NOMO-1 (cell line): ENCODE data around the gene FXYD4.

Experiments
- DNase-seq, 2 experiments: peaks; one replicate each; lab custom pipeline; 2025; ENCODE audit not compliant: unreplicated experiment in 2 of 2; lab: John Stamatoyannopoulos, UW

FXYD4 gene

DNA sequence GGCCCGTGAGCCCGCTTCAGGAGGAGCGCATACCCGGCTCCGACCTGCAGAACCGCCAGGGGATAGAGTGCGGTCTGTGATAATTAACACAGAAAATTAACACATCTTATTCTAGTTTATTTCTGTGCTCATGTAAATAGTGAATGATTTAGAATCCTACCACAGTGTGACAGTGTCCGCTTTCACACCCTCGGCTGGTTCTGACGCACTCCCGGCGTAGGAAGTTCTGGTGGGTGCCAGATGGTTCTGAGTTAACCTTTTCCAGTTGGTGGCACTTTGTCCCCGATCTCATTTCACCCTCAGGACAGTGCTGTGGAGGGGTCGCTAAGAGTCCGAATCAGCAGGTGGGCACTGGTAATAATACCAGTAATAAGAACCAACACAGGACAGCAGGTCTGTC, 28.3 kb upstream of the FXYD4 start:
- no peak for DNase-seq

DNA sequence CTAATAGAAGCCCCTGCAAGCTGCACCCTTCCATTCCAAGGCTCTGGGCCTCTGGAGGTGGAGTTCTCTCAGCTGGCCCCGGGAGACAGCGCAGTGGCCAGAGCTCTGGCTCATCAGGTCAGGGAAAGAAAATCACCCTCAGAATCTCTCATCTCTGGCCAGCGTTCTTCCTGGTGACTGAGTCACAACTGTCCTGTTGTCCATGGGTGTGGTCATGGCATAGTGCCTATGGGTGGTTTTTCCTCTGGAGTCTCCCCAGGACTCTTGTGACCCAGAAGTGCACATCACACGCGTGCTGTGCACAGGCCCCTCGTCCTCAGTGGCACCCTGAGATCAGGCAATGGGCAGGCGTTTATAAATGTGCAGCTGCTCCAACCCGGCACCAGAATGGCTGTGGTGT, 27.4 kb upstream of the FXYD4 start:
- no peak for DNase-seq

DNA sequence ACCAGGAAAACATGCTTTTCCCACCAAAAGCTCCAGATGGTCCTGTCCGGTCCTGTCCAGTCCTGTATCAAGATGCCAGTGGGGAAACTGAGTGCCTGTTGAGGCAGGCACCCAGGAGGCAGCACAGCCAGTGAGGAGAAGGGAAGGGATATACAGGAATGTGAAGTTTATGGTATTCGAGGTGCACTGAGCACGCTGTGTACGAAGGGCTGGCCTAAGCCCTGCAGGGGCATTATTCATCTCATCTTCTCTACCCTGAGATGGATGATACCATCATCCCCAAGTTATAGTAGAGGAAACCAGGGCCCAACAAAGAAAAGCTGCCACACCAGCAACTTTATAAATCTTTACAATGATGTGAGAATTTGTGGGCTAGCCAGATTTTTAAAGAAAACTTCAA, 23.4 kb upstream of the FXYD4 start:
- DNase-seq = no peak

DNA sequence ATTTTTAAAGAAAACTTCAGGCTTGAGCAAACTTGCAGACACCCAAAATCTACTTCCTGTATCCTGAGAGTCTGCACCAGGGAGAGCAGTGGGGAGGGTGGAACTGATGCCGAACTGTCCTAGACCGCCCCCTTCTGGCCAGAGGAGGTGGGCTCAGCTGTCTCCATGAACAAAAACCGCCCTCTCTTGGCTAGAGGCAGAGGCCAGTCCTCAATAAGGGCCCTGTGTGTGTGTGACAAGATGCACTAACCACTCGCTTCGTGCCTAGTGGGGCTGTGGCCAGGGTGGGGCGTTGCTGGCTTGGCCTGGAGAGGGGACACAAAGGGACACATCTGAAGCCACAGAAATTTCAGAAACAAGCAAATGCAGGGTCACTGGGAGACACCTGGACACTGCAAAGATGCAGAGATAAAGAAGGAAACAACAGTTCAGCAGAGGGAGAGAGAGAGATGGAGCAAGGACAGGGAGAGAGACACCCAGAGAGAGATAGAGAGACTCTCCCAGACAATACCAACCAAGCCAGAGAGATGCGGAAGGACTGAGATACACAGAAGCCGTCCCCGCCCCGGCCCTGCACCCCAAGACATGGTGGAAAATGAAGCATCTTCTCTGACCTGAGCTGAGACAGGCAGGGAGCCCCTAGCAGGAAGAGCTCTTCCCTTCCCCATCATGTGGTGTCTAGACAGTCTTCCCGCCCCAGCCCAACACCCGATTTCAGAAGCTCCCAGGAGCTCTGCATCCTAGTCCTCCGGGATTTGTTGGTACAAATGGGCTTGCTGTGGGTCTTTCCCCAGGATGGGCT, 22.7 kb upstream of the FXYD4 start:
- DNase-seq = peak; percentile 91

DNA sequence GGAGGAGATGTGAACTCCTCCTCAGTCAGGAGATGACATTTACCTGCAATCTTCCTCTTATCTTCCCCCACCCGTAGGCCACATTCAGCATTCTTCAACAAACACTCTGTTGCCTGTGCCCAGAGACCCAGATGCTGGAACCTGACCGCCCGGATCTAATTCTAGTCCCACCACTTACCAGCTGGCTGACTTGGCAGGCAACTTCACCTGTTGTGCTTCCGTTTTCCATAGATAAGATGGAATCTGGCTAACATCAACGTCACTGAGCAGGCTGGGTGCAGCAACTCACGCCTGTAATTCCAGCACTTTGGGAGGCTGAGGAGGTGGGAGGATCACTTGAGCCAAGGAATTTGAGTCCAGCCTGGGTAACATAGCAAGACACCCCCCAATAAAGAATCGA, 21.3 kb upstream of the FXYD4 start:
- no peak for DNase-seq

DNA sequence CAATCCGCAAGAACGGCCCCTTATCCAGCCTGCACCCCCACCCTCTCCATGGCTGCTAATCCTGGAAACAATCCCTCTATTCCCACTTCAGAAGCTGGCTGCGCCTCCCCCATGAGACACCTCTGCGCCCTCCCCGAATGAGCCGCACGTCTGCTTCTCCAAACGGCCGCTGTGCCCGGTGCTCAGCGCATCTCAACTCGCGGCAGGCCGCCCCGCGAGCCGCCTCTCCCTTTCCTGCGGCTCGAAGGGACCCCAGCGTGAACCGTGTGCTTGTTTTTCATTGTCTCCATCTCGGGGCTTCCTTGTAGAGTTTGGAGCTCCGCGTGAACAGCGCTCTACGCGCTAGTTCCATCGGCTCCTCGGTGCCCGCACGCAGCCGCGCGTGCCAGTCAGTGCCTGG, 20.8 kb upstream of the FXYD4 start:
- no peak for DNase-seq

DNA sequence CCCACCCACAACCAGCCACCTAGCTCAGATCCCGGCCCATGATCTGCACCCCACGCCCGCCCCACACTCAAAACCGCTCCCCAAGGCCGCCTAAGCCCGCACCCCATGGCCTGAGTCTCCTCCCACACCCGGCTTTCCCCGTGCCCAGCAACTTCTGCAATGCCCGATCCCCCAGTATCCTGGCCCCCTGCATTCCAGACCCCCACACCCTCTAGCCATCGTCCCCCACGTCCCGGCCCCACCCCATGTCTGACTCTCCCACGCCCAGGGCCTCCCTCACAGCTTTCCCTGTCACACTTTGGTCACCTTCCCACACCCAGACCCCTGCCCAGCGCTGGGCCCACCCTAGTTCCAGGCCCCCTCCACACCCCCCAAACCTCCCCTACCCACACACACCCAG, 20.1 kb upstream of the FXYD4 start:
- no peak for DNase-seq

DNA sequence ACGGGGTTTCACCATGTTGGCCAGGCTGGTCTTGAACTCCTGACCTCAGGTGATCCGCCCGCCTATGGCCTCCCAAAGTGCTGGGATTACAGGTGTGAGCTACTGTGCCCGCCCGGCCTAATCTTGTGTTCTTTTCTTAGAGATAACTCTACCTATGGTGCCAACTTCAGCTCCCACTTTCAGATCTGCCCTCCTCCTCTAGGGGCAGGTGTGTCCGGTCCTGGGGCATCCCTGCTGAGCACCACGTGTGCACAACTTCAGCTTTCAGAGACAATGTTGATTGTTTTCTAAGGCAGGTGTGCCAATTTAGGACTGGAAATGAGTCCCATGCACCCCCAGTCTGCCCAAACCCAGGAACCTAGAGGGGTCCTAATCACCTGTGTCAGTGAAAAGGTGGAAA, 18.5 kb upstream of the FXYD4 start:
- no peak for DNase-seq

DNA sequence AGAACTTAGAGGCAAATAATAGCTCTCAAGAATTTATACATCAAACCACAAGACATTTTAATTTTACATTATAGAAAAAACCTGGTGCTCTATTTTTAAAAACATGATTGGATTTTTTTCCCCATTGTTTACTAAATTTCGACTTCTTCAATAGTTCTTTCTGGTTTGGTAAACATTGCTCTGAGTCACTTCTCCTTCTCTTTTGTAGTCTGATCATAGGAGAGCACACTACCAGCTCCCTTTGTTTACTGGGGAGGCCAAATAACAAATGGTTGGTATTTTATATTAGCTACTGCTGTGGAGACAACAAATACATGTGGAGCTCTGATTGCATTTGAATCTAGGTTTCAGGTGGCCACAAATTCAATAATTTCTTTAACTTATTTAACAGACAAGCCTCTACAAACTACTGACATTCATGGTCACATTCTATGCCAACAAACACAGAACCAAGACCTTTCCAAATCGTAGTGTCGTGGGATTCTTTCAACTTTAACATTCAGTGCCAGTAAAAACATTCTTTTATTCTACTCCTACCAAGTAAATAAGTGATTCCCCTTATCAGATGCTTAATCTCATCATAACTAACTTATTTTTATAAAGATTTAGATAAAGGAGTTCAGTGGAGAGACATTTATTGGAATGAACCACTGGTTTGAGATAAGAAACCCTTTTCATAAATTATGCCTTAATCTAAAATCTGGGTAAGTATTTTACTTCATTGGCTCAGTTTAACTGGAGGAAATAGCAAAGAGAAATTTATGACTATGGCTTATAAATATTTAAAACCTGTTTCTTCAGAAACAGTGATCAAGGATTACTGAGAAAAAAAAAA, 17.7 kb upstream of the FXYD4 start:
- no peak for DNase-seq

DNA sequence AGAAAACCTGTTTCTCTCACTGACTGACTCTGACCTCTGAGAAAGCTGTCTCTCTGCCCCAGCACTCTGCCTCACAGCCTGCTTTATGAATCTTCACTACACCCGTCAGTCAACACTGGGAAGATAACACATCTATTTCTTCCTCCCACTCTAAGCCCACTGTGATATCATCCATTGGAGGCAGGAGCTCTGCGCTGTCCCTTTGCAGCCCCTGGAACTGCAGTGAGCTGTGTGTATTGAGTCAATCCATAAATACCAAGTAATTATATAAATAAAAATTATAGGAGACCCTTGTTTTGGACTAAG, 17.2 kb upstream of the FXYD4 start:
- no peak for DNase-seq

DNA sequence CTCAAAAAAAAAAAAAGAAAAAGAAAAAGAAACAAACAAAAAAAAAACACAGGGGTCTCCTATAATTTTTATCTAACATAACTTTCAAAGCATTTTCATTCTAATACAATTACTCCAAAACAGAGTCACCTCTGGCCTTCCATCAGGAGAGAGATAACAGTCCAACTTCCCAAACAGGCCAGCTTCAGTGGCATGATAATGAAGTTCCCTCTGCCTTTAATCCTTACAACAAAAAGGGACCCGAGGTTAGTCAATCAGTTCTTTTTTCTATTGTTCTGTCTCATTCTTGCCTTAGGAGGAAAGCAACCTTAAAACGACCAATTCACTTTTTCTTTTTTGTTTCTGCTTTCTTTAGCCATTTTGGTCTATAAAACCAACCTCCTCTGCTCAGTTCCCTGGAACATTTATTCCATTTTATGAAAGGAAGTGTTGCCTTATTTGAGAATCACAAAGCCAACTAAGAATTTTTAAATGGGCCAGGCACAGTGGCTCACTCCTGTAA, 16.5 kb upstream of the FXYD4 start:
- no peak for DNase-seq

DNA sequence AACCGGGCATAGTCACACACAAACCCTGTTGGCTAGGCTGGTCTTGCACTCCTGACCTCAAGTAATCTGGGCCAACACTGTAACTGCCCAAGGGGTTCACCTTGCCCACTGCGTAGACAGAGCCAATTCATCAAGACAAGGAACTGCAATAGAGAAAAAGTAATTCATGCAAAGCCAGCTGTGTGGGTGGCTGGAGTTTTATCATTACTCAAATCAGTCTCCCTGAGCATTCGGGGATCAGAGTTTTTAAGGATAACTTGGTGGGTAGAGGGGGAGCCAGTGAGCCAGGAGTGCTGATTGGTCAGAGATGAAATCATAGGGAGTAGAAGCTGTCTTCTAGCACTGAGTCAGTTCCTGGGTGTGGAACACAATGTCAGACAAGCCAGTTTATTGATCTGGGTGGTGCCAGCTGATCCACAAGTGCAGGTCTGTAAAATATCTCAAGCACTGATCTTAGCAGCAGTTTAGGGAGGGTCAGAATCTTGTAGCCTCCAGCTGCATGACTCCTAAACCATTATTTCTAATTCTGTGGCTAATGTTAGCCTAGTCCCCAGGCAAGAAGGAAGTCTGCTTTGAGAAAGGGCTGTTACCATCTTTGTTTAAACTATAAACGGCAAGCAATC, 15.6 kb upstream of the FXYD4 start:
- DNase-seq = no peak

DNA sequence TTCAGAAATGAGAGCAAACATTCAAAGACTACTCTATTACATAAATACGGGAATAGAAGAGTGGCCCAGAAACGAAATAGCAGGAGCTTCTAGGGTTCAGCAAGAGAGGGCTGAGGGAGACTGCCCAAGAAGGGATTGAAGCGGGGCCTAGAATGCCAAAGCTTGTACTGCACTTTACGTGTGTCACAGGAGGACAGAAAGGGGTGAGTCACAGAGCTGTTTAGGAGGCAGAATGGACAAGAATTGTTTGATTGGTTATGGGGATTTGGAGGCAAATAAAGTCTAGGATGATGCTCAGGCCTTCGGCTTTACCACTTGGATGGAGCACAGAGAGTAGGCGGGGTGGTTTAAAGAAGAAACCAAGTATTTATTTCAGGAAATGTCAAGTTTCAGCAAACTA, 11.3 kb upstream of the FXYD4 start:
- no peak for DNase-seq

DNA sequence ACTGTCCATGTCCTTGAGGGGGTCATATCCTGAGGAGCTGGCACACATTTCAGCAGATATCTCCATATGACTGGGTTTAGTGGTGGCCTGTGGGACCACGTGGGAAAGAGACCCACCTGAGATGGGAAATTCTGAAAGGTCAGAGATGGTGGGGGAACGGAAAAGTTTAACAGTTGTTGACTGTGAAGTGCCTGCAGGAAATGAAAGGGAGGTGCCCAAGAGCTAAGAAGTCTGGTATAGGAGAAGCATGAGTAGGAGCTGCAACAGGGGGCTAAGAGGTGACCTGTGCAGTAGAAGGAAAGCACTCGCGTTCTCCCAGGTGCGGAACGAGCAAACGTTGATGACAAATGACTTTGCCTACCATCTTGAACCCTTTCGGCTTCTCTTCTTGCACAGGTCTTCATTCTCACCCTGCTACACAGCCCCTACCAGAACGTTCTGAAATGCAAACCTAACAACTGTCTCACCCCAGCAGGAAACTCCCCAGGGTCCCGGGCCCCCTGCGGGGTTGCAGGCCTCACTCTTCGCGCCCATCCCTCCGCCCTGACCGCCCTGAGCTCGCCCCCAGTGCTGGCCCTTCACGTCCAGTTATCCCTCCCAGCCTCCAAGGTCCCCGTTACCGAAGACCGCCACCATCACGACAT, 9.8 kb upstream of the FXYD4 start:
- no peak for DNase-seq

DNA sequence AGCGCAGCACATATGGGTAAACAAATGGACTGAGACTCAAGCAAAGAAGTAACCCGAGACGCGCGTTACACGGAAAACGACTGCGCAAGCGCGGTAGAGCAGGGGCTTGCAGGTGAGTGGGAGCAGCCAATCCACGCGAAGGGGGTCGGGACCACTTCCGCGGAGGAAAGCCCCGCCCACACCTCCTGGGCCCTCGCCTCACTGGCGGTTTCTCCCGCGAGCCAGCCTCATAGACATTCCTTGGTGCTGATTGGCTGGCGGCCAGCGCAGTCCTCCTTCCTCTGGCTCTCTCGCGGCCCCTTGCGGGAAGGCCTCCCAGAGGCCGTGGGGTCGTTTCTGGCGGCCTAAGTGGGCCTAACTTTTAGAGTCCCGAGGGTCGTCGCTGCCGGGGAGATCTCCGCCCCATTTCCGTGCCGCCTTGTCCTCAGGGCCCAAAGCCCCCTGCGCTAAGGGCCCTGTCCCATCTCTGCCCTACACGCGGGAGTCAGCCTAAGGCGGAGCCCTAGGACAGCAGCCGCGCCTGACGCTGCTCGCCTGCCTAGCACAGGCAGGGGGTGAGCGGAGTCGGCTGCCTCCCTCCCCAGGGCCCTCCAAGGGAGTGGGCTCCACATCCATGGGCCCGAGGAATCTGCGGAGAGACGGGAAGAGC, 9.1 kb upstream of the FXYD4 start:
- peak; percentile 96 to 98 for DNase-seq

DNA sequence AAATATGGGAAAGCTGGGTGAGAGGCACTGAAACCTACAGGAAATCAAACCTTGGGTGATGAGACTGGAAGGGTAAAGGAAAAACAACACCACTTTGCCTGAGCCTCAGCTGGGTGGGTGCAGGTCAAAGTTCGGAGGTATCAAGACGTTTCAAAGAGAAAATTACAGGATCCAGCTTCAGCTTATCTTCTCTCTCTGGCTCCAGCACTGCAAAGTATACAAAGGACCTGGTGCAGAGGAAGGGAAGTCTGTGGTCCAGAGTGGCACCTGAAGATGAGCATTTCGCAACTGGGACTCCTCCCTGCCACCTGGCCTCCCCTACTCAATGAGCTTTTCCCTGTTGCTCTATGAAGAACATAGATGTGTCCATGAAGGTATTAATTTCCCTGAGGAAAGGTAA, 6.4 kb upstream of the FXYD4 start:
- no peak for DNase-seq

DNA sequence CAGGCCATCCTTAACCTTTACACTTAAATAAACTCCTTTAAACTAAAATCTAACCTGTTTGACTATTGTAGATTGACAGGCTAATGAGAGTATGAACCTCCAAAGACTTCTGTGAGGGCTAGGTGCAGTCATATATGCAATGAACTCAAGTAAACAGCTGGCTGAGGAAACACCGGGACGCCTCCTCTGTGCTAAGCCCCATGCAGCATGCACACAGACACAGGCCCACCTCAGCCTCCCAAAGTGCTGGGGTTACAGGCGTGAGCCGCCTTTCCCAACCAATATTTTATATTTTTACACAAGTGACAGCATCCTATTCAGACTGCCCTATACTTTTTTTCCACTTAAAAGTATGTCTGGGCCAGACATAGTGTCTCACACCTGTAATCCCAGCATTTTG, 1.5 kb upstream of the FXYD4 start:
- no peak for DNase-seq

DNA sequence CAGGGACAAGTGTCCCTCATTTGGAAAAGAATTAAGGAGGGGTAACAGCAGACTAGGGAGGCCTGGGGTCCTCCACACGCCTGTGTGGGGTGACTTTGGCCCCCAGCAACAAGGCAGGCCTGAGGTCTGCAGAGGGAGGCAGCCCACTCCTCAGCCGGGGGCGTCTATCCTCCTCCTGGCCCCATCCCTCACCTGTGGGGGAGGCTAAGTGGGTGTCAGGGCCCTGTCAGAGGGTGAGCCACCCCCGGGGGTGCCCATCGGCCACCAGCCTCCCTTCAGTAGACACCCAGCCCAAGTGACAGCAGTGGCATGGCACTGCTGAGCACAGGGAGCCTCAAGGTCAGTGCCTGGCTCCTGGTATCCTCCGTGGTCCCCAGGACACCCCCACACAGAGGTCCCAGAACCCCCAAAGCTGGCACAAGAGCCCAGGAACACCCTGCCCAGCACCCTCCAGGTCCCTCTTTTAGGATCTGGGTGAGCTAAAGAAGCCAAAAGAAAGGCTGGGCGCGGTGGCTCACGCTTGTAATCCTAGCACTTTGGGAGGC, 693 bp upstream of the FXYD4 start:
- no peak for DNase-seq

DNA sequence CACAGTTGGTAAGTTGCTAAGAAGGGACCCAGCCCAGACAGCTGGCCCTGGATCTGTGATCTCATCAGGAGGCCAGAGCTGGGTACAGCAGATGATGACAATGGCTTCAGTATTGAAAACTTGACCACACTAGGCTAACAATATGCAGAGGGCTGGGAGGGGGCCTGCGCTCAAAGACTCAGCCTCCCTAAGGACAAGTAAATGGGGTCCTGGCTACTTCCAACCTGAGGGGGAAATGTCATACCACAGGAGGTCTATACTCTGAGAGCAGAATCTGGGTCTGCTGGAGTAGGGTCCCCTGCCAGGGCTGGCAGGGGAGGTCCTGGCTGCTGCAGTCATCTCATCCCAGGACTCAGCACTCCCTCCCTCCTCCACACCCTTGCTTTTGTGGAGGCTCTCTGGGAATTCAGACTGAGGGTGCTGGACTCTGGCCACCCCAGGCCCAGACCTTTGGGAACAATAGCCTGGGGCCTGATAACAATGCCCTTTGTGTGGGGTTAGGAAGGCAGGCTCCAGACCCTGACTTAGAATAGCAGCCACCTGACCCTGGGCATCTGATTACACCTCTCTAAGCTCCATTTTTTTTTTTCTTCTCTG, 1.4 kb downstream of the FXYD4 start:
- DNase-seq = no peak

DNA sequence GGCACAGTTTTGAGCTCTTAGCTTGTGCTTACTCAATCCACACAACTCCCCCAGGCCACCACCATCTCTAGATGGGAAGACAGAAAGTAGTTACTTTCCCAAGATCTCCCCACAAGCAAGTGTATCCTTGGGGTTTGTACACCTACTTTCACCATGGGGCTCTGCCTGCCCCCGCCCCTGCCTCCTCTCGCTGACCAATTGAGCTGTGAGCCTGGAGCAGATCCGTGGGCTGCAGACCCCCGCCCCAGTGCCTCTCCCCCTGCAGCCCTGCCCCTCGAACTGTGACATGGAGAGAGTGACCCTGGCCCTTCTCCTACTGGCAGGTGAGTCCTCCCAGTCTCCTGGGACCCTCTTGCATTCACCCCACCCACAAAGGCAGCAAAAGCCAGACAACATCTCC, 2.0 kb downstream of the FXYD4 start:
- DNase-seq = no peak
